ENCODE measurements around the gene COLEC12.
"Not testable (repeated sequence)": the region's sequence is repeated elsewhere in the genome, so short reads cannot be mapped to it uniquely, and the experiment has no call there.

COLEC12 gene

DNA sequence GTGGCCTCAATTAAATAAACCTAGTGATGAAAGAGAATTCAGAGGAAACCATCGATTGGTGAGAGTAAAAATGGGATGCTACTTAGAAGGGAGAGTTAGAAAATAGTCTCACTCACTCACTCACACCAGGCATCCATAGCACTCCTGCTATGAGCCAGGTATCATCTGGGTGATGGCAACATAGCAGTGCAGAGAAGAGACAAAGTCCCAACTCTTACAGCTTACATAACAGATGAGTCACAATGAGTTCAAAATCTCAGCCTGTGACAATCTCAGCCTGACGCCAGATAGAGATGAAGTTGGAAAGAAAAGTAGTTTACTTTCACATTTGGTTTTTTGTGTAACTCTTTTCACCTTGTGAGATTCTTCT lies 177.3 kb downstream of the COLEC12 start:
- peak; percentile 62 for DNase-seq (ENCODE audit: low read depth)

DNA sequence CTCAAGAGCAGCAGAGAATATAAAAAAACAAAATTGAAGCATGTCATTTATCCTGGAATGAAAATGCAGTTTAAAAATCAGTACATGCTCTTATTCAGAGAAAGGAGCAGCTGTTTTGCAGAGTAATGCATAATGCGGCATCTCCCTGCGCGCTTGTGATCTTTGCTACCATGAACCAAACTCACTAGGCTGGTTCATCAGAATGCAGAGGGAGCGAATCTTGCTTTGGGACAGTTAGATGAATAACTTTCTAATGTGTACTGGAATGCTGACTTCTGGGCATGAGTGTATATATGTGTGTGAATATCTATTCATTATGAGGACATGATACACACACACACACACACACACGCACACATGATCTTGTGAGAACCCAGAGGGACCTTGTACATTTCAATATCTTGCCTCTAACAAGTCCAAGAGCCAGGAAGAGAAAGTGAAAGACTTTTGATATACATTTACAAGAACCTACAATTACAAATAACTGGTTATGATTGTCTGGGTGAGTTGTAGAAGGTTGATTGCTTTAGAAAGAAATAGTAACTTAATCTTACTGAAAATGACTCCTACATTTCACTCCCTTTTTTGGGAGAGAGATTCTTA lies 178.5 kb downstream of the COLEC12 start:
- no peak for DNase-seq (ENCODE audit: low read depth)

DNA sequence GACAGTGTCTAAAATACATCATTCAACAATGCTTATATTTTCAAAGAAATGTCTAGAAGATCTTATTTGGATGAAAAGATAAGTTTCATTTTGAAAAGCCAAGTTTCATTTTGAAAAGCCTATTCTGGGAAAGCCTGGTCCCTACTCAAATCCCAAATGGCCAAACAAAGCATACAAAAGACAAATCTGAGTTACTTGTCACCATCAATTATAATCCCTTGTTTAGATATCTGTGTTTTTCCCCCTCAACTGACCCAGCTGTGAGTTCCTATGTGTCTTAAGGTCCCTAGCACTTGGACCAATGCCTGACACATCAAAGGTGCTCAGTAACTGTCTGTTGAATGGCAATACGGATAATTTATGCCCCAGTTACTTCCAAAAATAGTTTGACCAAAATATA lies 180.3 kb downstream of the COLEC12 start:
- DNase-seq (ENCODE audit: low read depth) = no peak

DNA sequence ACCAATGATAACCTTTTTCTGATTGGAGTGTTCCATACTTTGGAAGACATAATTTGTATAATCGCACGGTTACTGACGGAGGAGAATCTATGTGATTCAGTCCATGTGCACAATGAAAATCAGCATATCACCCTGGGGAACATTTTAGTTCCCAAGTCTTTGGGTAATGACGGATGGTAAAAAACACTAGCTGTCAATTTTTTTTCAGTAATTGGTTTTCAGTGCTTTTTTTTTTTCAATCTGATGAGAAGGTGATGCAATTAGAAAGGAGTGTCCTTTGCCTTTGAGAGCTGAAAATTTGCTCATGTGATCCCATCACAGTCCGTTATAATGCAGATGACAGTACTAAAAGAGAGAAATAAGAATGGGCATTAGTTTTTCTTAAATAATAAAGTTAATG lies 180.8 kb downstream of the COLEC12 start:
- DNase-seq (ENCODE audit: low read depth) = no peak

DNA sequence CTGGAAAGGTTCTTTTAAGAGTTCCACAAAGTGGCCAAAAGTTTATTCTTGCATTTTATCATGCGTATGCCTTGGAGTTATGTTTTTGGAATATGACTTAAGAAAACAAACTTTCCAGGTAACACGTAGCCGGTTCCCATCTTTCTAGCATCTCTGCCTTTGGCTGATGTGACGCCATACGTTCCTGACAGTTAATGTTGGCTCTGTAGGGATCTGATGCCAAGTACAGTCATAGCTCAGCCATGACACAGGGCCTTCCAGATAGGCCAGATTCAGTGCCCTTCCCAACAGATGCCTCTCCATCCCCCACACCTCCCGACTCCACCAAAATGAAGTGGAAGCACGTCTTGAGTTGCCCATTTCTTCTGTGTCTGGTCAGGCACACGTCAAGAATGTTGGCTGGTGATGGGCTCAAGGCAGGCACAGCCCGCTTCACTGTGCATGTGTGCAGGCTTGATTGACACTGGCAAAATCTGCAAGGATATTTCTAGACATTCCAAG lies 181.7 kb downstream of the COLEC12 start:
- DNase-seq (ENCODE audit: low read depth) = peak; percentile 21

DNA sequence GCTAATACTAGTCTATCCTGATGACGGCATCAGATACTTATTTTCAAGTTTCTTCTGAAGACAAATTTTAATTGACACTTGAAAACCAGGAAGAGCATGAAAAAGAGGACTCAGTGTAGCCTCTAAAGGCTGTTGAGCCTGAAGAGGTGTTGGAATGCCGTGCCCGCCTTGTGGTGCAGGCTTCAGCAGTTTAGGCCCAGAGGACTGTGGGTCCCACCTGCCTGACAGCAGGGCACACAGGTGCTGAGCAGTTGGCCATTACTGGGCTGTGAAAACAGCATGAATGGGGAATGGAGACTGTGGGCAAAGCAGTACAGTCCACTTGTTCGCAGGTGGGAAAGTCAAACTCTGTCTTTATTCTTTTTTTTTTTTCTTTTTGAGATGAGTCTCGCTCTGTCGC lies 182.9 kb downstream of the COLEC12 start:
- DNase-seq (ENCODE audit: low read depth) = no peak

DNA sequence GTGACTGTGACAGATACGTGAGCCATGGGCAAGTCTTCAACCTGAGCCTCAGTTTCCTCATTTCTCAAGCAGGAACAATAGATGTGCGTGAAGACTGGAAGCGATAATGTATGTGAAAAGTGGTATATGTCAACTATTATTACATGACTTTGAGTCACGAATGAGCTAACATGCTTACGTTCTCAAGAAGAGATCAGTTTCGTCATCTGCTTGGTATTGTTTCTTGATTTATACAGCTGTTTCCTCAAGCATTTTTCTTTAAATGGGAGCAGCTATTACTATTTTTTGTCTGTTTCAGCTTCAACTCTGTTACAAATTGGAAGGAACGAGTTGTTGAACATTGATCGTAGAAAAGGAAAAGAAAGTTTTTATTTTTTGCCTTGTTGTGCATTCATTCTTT lies 184.1 kb downstream of the COLEC12 start:
- DNase-seq (ENCODE audit: low read depth) = no peak

DNA sequence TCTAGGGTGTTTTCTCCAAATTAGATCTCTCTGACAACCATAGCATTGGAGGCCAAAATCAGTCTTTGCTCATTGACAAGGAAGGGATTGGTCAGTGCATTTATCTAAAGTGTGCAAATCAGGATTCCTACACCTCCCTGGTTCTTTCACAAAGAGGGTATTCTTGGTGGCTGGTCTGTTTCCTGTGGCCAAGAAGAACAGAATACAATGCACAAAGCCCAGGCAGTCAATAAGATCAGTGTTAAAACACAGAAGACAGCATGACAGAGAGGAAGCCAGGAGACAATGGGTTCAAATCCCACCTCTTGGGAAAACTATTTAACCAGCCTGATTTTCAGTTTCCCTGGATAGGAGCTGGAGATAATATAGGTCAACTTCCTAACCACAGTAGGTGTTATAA lies 186.6 kb downstream of the COLEC12 start:
- no peak for DNase-seq (ENCODE audit: low read depth)

DNA sequence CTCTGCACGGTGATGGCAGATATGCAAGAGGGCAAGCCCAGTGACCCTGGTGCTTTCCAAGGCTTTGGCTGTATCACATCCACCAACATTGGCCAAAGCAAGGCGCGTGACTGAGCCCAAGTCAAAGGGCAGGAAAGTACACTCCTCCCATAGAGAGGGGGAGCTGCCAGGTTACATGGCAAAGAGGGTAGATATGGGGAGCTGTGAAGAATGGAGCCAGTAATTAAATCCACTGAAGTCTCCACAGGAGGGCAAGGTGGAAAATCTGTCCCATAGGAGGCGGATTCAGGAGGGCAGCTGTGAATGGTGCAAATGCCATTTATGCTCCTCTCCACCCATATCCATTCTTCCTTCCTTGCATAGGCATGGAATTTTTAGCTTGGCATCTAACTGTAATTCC lies 188.1 kb downstream of the COLEC12 start:
- no peak for DNase-seq (ENCODE audit: low read depth)

DNA sequence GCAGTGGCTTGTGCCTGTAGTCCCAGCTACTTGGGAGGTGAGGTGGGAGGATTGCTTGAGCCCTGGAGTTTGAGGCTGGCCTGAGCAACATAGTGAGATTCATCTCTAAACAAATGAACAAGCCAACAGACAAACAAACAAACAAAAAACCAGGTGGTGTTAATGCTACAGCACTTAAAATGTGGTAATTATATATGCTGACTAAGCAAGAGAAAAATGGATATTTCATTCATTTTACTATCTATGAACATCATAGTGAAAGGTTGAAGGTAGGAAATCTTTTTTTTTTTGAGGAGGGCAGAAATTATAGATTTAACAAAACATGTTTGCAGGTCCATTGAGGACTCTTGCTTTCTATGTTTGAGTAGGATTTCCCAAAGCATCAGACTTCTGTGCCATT lies 190.5 kb downstream of the COLEC12 start:
- DNase-seq (ENCODE audit: low read depth) = no peak

DNA sequence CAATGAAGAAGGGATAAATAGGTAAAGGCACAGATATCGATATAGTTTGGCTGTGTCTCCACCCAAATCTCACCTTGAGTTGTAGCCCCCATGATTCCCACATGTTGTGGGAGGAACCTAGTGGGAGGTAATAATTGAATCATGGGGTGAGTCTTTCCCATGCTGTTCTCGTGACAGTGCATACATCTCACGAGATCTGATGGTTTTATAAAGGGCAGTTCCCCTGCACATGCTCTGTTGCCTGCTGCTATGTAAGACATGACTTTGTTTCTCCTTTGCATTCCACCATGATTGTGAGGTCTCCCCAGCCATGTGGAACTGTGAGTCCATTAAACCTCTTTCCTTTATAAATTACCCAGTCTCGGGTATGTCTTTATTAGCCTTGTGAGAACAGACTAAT lies 192.4 kb downstream of the COLEC12 start:
- not testable (repeated sequence) for DNase-seq (ENCODE audit: low read depth)

DNA sequence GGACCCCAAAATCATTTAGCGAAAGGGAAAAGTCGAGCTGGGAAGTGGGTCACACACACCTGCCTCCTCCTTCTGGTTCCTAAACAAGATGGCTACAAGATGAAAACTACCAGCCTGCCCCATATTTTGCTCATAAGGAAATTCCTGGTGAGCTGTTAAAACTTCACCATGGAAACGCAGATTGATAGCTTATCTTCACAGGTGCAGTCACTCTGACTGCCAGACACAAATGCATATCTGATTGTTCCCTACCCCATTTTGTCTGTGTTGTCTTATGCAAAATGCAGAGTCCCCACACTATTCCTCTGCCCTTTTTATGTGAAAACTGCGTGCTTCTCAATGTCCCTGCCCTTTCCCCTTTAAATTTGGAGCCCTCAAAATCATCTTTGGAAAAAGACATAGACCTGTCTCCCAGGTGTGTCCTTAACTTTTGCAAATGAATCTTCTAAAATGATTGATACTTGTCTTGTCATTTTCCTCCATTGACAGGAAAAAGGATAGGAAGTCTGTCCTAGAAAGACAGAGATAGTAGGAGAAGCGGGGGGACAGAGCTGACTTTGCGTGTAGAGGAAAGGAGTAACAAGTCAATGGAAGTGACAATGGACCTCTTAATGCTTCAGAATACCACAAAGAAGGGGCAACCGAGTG lies 193.8 kb downstream of the COLEC12 start:
- no peak for DNase-seq (ENCODE audit: low read depth)

DNA sequence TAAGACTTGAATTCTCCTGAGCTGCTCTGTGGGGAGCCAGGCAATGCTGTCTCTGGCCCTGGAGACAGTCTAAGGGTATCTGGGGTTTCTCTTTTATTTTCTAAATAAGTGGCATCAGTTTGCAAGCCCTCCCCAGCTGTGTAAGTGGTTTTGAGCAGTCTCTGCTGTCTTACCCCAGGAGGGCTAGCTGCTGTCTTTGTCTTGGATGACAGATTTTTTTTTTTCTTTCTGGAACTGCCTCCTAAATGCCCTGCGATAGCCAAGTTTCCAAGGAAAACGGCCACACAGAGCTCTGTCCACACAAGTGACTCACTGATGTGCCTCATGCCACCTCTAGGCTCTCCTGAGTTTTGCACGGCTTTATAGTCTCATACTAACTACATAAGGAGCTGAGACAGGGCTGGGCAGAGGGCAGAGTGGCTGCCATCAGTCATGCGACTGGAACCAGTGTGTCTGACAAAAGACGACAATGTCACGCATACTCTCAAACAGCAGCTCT lies 195.4 kb downstream of the COLEC12 start:
- no peak for DNase-seq (ENCODE audit: low read depth)

DNA sequence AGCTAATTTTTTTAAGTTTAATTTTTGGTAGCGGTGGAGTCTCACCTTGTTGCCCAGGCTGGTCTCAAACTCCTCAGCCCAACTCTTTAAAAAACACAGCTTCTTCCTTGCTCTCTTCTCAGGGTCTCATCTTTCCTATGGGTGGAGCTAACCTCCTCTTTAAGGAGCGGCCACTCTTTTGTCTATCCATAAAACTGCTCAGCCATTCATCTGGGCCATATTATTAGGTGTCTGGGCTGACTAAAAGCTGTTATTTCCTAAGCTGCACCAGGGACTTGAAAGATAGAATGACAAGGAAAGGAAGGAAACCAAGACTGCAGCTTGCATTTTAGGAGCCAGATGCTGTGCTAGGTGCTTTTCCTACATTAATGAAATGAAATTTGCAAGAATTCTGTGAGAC lies 196.9 kb downstream of the COLEC12 start:
- DNase-seq (ENCODE audit: low read depth) = no peak

DNA sequence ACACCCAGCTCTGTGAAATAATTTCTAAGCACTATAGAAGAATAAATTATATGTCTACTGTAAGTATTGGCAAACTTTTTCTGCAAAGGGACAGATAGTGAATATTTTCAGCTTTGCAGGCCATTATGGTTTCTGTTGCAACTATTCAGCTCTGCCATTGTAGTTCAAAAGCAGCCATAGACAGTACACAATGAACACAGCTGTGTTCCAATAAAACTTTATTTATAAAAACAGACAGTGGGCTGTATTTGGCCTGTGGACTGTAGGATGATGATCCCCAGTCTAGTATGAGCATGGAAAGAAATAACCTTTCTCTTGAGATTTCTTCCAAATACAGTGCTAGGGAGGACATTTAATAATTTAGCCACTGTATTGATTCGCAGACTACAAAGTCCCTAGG lies 197.5 kb downstream of the COLEC12 start:
- DNase-seq (ENCODE audit: low read depth) = no peak

DNA sequence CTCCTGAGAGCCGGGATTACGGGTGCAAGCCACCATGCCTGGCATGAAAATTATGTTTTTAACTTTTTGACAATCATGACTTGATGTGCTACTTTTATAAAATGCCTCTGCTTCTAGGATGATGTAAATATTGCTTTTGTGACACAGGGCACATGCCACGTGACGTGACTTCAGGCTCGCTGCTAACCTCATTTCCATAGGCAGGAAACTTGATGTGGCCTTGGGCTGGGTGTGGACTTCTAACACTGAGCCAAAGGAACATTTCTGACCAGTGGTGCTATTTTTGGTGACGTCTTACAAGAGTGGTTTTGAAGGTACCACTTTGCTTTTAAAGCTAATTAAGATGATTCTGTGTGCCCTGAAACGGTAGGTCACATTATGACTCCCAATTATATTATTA lies 198.4 kb downstream of the COLEC12 start:
- no peak for DNase-seq (ENCODE audit: low read depth)

DNA sequence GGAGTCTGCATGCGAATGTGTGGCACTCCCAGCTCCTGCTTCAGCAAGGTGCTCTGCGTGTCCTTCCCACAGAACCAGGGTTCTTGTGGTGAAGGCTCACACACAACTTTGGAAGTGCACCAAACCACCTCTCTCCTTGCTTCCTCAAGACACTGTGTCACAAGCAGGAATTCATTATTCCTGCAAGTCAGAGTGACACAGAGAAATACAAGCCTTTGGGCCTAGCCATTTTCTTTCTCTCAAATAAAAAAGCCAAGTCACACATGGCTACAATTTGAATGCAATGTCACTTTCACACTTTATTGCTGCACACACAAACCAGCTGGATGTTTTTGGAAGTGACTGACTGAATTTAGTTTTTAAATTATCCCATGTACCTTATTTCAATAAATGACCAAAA lies 202.6 kb downstream of the COLEC12 start:
- peak; percentile 41 for DNase-seq (ENCODE audit: low read depth)

DNA sequence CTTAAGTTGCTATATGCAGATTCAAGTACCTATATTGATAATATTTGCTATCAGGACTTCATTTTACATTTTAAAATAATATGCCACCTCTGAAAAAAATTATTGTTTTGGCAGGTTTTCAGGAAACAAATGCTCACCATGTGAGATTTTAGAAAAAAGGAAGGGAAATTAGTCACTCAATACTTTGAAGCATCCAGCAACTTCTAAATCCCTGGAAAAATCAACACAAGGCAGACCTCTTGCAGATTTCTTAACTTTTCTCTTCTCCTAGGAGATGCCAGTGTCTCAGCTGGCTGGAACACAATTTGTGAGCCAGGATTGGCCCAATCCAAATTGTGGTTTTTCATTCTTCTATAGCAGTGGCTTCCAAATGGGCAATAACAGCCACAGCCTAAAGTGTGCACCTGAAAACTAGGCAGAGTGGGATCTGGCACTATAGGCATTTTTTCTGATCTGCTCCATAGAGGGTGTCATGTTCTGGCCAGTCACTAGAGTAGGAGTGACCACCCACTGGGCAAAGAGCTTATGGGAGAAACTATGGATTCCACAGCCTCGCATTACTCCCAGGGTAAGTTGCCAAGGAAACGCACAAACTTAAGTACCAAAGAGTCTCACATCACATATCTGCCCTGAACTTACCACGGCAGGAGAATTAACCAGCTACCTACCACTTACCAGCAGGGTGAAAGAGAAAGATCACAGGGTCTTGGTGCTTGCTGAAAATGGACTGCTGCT lies 204.6 kb downstream of the COLEC12 start:
- DNase-seq (ENCODE audit: low read depth) = peak; percentile 25

DNA sequence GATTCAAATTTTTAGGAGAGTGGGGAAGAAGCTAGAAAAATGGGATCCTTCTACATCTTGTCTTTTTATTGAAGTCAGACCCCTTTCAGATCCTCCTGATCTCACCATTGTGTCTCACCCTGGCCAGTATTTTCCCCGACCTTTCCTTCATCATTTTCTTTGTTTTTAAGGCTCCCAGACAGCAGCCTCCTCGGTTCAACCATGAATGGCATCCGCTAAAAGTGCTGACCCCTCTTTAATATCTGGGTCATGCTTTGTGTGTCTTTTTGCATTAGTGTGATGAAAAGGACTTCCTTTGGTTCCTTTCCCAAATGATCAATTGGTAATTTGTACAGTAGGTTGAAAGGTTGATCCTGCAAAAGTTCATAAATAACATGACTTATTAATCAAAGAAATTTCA lies 205.9 kb downstream of the COLEC12 start:
- no peak for DNase-seq (ENCODE audit: low read depth)

DNA sequence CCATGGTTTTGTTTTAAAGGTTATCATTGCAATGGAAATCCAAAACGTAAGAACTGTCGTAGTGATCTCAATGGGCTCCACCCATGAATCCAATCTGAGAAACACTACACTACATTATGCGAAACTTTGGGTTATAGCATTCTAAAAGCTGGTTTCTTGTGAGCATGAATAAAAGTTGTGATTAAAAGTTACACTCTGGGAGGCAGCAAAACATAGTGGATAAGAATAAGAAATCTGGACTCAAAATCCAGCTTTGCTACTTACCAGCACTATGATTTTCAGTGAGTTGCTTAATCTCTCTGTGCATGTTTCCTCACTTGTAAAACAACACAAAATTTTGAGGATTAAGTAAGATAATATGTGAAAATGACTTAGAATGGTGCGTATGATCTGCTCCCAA lies 207.0 kb downstream of the COLEC12 start:
- DNase-seq (ENCODE audit: low read depth) = peak; percentile 43

DNA sequence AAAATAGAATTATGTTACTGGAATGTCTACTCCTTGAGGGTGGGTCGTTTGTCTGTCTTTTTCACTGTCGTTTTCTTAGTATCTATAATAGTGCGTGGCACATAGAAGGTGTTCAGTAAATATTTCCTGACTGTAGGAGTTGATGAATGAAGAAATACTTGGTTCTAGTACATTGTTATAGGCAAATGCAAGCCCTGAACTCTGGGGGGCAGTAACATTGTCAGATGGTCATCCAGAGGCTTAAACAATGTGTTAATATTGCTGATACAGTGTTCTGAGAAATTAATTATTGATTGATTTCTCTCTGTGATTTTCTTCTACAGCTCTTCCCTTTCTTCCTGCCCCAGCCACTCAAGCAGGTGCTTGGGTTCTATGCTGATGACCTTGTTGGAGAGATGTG lies 208.2 kb downstream of the COLEC12 start:
- DNase-seq (ENCODE audit: low read depth) = peak; percentile 30

DNA sequence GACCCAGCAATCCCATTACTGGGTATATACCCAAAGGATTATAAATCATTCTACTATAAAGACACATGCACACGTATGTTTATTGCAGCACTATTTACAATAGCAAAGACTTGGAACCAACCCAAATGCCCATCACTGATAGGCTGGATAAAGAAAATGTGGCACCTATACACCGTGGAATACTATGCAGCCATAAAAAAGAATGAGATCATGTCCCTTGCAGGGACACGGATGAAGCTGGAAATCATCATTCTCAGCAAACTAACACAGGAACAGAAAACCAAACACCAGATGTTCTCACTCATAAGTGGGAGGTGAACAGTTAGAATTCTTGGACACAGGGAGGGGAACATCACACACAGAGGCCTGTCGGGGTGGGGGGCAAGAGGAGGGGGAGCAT lies 210.5 kb downstream of the COLEC12 start:
- DNase-seq (ENCODE audit: low read depth) = not testable (repeated sequence)

DNA sequence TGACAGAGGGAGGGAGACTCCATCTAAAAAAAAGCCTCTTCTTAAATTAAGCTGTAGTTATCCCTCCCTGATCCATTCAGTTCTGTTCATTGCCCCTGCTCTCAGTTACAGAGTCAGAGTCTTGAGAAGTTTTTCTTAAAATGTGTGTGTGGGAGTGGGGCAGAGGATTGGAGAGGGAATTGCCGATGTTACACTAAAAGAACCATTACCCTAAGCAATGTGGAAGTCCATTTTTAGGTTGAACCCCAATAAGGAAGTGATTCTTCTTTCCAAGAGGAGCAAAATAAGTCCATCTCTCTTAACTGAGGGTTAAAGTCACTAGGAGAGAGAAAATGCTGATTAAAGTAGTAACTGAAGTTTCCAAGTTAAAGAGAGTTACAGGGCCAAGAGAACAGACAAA lies 211.5 kb downstream of the COLEC12 start:
- no peak for DNase-seq (ENCODE audit: low read depth)
